GM13976 (cell line): Measurements from ENCODE around the gene EPB41L5.

Source experiments
- DNase-seq: peaks from one replicate; pipeline ENCODE4 v3.0.0; 2012; ENCODE audit warnings: low spot score
- in situ Hi-C: fragments of 300-500 bp; cut with MboI; formaldehyde crosslinking; loops from one replicate; pipeline ENCODE4 v1.12.0; 2022; ENCODE audit warnings: low sequenced_read_pairs, mixed read lengths, inconsistent platforms; ENCODE audit not compliant: unreplicated experiment
- TF ChIP-seq, protein P1 (sequence below): IDR thresholded peaks from 2 replicates; pipeline ENCODE4 v1.5.1; 2012; ENCODE audit warnings: borderline replicate concordance, mild to moderate bottlenecking; ENCODE audit not compliant: insufficient read depth; ENCODE audit errors: extremely low read depth, missing control alignments, control extremely low read depth

EPB41L5 gene

DNA sequence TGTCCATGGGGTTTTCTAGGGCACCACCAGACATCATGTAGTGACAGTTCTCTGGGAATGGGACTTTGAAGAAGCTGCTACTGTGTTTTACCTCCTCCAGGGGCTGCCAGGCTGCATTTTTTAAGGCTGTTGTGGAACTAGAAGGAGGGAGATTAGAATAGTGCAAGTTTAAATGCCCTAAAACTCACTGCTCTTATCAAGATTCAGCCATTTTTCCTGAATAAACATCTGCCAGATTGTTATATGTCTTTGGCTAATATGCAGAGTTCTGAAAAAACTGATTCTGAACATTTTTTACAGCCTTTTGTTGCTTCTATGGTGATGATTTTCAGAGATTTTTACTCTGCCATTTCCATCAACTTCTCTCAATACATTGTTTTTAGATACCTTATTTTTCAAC, 8.6 kb upstream of the EPB41L5 start:
- in situ Hi-C loops = no loop called here
- TF ChIP-seq, protein P1, sequence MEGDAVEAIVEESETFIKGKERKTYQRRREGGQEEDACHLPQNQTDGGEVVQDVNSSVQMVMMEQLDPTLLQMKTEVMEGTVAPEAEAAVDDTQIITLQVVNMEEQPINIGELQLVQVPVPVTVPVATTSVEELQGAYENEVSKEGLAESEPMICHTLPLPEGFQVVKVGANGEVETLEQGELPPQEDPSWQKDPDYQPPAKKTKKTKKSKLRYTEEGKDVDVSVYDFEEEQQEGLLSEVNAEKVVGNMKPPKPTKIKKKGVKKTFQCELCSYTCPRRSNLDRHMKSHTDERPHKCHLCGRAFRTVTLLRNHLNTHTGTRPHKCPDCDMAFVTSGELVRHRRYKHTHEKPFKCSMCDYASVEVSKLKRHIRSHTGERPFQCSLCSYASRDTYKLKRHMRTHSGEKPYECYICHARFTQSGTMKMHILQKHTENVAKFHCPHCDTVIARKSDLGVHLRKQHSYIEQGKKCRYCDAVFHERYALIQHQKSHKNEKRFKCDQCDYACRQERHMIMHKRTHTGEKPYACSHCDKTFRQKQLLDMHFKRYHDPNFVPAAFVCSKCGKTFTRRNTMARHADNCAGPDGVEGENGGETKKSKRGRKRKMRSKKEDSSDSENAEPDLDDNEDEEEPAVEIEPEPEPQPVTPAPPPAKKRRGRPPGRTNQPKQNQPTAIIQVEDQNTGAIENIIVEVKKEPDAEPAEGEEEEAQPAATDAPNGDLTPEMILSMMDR = no peak
- DNase-seq = no peak

DNA sequence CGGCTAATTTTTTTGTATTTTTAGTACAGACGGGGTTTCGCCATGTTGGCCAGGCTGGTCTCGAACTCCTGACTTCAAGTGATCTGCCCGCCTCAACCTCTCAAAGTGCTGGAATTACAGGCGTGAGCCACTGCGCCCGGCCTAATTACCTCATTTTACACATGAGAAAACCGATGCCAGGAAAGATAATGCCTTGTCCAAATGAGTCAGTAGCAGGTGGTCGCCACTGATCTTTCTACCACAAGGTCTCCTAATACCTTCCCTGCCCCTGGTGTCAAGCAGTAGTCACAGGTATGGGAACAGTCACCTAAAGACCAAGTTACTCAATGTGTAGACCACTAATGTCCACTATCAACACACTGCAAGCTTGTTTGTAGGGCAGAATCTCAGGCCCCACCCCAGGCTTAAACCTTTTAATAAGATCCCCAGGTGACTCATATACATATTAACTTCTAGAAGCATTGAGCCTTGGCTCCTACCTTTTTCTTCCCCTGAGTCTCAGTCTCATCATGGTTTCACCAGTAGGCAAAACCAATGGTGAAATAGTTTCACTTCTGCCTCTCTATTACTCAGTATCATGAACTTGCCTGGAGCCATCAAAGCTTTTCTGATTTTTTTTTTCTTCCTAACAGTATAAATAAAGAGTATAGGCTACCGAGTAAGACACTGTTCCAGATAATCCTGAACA, 6.9 kb upstream of the EPB41L5 start:
- in situ Hi-C loops = no loop called here
- peak; percentile 52 for DNase-seq
- TF ChIP-seq, protein P1 = no peak

GRCh38 chr2:120007851-120008250, 5.0 kb upstream of the EPB41L5 start:
- no peak for DNase-seq
- TF ChIP-seq, protein P1 = no peak
- in situ Hi-C loops = no loop called here

GRCh38 chr2:120012363-120012762, 514 bp upstream of the EPB41L5 start:
- TF ChIP-seq, protein P1 = no peak
- DNase-seq = no peak
- in situ Hi-C loops = no loop called here

- DNase-seq = no peak
- TF ChIP-seq, protein P1 = no peak
- in situ Hi-C loops = no loop called here
These were observed 833 bp downstream of the EPB41L5 start for GRCh38 chr2:120013597-120014223.

GRCh38 chr2:120014226-120014980, 1.5 kb downstream of the EPB41L5 start:
- no peak for DNase-seq
- in situ Hi-C loops = no loop called here
- TF ChIP-seq, protein P1 = no peak
